GM20000 (cell line): ENCODE results near the gene LRMDA.
A peak's percentile ranks its signal among the peaks of the same experiment; 100 is the strongest.

ENCODE experiments used
- DNase-seq: peaks from one replicate; pipeline ENCODE4 v3.0.0; 2012; ENCODE audit warnings: low spot score
- CTCF ChIP-seq: IDR thresholded peaks from 2 replicates; pipeline ENCODE4 v1.5.1; 2012; ENCODE audit warnings: mild to moderate bottlenecking, control low read depth; ENCODE audit errors: extremely low read depth, missing control alignments

The LRMDA gene

GRCh38 chr10:75395066-75395931, 36.1 kb upstream of the LRMDA start:
- peak; percentile 78 for DNase-seq
- peak; percentile 64 for TF ChIP-seq CTCF

- no peak for TF ChIP-seq CTCF
- peak; percentile 44 for DNase-seq
Measured at GRCh38 chr10:75395932-75396630, 35.3 kb upstream of the LRMDA start.

- no peak for TF ChIP-seq CTCF
- DNase-seq, result peak; percentile 45
Measured at GRCh38 chr10:75396631-75397495, 34.6 kb upstream of the LRMDA start.

- DNase-seq, result no peak
- no peak for TF ChIP-seq CTCF
Measured at GRCh38 chr10:75397496-75398199, 33.8 kb upstream of the LRMDA start.

GRCh38 chr10:75398200-75398691, 33.2 kb upstream of the LRMDA start:
- no peak for TF ChIP-seq CTCF
- no peak for DNase-seq

GRCh38 chr10:75398692-75399460, 32.5 kb upstream of the LRMDA start:
- TF ChIP-seq CTCF, result no peak
- no peak for DNase-seq
